Stimulated activated CD4-positive, alpha-beta T cell treated with anti-CD3 and anti-CD28 coated beads, Interleukin-1b, Interleukin-23, amount 100 ng/mL, for 24 hours (primary cell): ENCODE results near the gene SYCE3.

ENCODE experiments used
- DNase-seq, 4 experiments: peaks; one replicate each; pipeline ENCODE4 v3.0.0-alpha.2; 2020; ENCODE audit warnings: low read depth in 4 of 4, low spot score in 1 of 4

Gene SYCE3

GRCh38 chr22:50504369-50505211 is 58.1 kb downstream of the SYCE3 start:
- DNase-seq = no peak

GRCh38 chr22:50503475-50504145 is 59.1 kb downstream of the SYCE3 start:
- no peak for DNase-seq

- no peak for DNase-seq
Observed at GRCh38 chr22:50502628-50503474, 59.9 kb downstream of the SYCE3 start.

GRCh38 chr22:50502096-50502495 is 60.6 kb downstream of the SYCE3 start:
- no peak for DNase-seq
